GM18526 (cell line): ENCODE measurements around the gene NXF3.

Experiments
- POLR2A ChIP-seq: IDR thresholded peaks from 3 replicates; pipeline ENCODE4 v1.6.1; 2011; ENCODE audit not compliant: insufficient read length; ENCODE audit errors: extremely low read depth

NXF3 gene

GRCh38 chrX:103092942-103093341, at the start of gene NXF3:
Gene NXF3, minus strand, starts transcription at chrX:103093143. Its CDS starts 120 bp downstream, at chrX:103093023.
- no peak for TF ChIP-seq POLR2A

- TF ChIP-seq POLR2A: no peak
Measured at GRCh38 chrX:103124284-103124683, 31.3 kb upstream of the NXF3 start.

- TF ChIP-seq POLR2A: no peak
Measured at GRCh38 chrX:103120748-103121147, 27.8 kb upstream of the NXF3 start.

- no peak for TF ChIP-seq POLR2A
Measured at GRCh38 chrX:103107836-103108235, 14.9 kb upstream of the NXF3 start.

- no peak for TF ChIP-seq POLR2A
Measured at GRCh38 chrX:103101299-103102042, 8.5 kb upstream of the NXF3 start.

- TF ChIP-seq POLR2A: no peak
Measured at GRCh38 chrX:103100484-103100883, 7.5 kb upstream of the NXF3 start.

- TF ChIP-seq POLR2A: no peak
Measured at GRCh38 chrX:103099691-103100090, 6.7 kb upstream of the NXF3 start.

- no peak for TF ChIP-seq POLR2A
Measured at GRCh38 chrX:103098488-103098887, 5.5 kb upstream of the NXF3 start.

- no peak for TF ChIP-seq POLR2A
Measured at GRCh38 chrX:103081051-103081450, 11.9 kb downstream of the NXF3 start.

GRCh38 chrX:103073467-103073866, 19.5 kb downstream of the NXF3 start:
- no peak for TF ChIP-seq POLR2A

GRCh38 chrX:103066606-103067005, 26.3 kb downstream of the NXF3 start:
- no peak for TF ChIP-seq POLR2A

GRCh38 chrX:103063918-103064434, 29.0 kb downstream of the NXF3 start, which contains the start of gene BEX1:
Gene BEX1, minus strand, starts transcription at chrX:103064171. Its CDS starts 897 bp downstream, at chrX:103063274.
- TF ChIP-seq POLR2A: no peak

GRCh38 chrX:103063191-103063845, 29.6 kb downstream of the NXF3 start:
- no peak for TF ChIP-seq POLR2A

- TF ChIP-seq POLR2A: no peak
Measured at GRCh38 chrX:103061486-103061885, 31.5 kb downstream of the NXF3 start.

GRCh38 chrX:103056902-103057301, 36.0 kb downstream of the NXF3 start:
- TF ChIP-seq POLR2A: no peak

GRCh38 chrX:103052625-103053024, 40.3 kb downstream of the NXF3 start:
- no peak for TF ChIP-seq POLR2A
